SKM-1 treated with dmso at 0.1 percent for 144 hours (cell line): Measurements from ENCODE around the gene ANKRD33.
A peak's percentile ranks its signal among the peaks of the same experiment; 100 is the strongest.

Experiments
- DNase-seq: peaks from one replicate; lab custom pipeline; 2025; ENCODE audit not compliant: unreplicated experiment; lab: John Stamatoyannopoulos, UW

Gene ANKRD33

GRCh38 chr12:51887476-51888315 is at the start of gene ANKRD33:
Gene ANKRD33 (plus strand): TSS chr12:51888103. CDS start chr12:51888187, 84 bp downstream.
- no peak for DNase-seq

- no peak for DNase-seq
These were observed 49.1 kb upstream of the ANKRD33 start for GRCh38 chr12:51838762-51839161.

- no peak for DNase-seq
These were observed 48.5 kb upstream of the ANKRD33 start for GRCh38 chr12:51839310-51839947.

- no peak for DNase-seq
These were observed 46.9 kb upstream of the ANKRD33 start for GRCh38 chr12:51840966-51841365.

- DNase-seq = no peak
These were observed 46.2 kb upstream of the ANKRD33 start for GRCh38 chr12:51841727-51842126.

GRCh38 chr12:51844854-51845253 is 43.0 kb upstream of the ANKRD33 start:
- no peak for DNase-seq

- no peak for DNase-seq
These were observed 42.4 kb upstream of the ANKRD33 start for GRCh38 chr12:51845482-51845881.

GRCh38 chr12:51846271-51846691 is 41.6 kb upstream of the ANKRD33 start:
- DNase-seq = no peak

- DNase-seq = no peak
These were observed 40.8 kb upstream of the ANKRD33 start for GRCh38 chr12:51846911-51847642.

- no peak for DNase-seq
These were observed 40.1 kb upstream of the ANKRD33 start for GRCh38 chr12:51847643-51848325.

- DNase-seq = no peak
These were observed 39.6 kb upstream of the ANKRD33 start, which contains the start of gene FIGNL2 for GRCh38 chr12:51848326-51848727. Gene FIGNL2 (minus strand): TSS chr12:51848718. CDS start chr12:51822413, 26,305 bp downstream.

GRCh38 chr12:51848841-51849735 is 38.8 kb upstream of the ANKRD33 start:
- DNase-seq = no peak

GRCh38 chr12:51850081-51850964 is 37.6 kb upstream of the ANKRD33 start:
- no peak for DNase-seq

GRCh38 chr12:51850965-51851299 is 37.0 kb upstream of the ANKRD33 start:
- no peak for DNase-seq

GRCh38 chr12:51851413-51852124 is 36.3 kb upstream of the ANKRD33 start:
- DNase-seq = peak; percentile 2

GRCh38 chr12:51852404-51853137 is 35.3 kb upstream of the ANKRD33 start:
- DNase-seq = no peak

GRCh38 chr12:51855586-51856428 is 32.1 kb upstream of the ANKRD33 start:
- no peak for DNase-seq
